Metanephros (tissue), 1 donor: ENCODE results near the gene ZNF260. TPM values are rescaled to one million over a fixed set of nuclear protein-coding genes. Genes with fewer than 3 reads are reported as not detected.

Experiments used
- total RNA-seq: library from RNA; depleted of rRNA; stranded (reverse); fragments of >200 nt; gene quantifications from one replicate; pipeline ENCODE4 v1.2.3, GENCODE V29; 2014

Gene ZNF260
- 90.9 TPM for total RNA-seq

DNA sequence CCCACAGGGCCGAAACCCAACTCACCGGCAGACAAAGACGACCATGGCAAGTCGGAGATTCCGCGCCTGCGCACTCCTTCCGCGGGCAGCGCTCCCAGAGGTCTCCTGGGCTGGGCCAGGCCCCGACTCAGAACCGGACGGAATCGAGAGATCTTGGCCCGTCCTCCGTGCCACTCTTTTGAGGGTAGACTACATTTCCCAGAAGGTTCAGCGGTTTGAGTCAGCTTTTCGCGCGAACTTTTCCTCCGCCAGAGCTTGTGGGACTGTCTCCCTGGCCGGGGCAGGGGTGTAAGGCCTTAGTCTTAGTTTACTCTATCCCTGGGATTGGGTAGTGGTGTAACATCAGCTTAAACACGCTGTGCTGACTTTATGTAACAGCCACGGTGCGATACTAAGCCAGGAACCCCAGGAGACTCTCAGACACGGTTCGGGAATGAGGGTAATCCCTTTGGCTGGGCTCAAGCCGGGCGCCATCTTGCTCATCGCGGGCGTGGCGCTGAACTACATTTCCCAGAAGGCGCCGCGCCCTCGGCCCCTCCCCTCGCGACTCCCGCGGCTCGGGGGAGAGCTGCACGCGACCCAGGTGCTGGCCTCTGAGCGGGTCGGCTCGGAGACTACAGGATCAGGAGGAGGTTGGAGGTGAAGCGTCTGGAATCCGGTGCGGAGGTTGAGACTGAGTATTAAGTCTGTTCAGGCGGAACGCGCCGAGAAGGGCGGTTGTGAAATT is at the start of gene ZNF260:
Gene ZNF260, minus strand, starts transcription at position 78 of the 727 bp plus-strand sequence. CDS start 13,033 bp downstream, outside the sequence.

DNA sequence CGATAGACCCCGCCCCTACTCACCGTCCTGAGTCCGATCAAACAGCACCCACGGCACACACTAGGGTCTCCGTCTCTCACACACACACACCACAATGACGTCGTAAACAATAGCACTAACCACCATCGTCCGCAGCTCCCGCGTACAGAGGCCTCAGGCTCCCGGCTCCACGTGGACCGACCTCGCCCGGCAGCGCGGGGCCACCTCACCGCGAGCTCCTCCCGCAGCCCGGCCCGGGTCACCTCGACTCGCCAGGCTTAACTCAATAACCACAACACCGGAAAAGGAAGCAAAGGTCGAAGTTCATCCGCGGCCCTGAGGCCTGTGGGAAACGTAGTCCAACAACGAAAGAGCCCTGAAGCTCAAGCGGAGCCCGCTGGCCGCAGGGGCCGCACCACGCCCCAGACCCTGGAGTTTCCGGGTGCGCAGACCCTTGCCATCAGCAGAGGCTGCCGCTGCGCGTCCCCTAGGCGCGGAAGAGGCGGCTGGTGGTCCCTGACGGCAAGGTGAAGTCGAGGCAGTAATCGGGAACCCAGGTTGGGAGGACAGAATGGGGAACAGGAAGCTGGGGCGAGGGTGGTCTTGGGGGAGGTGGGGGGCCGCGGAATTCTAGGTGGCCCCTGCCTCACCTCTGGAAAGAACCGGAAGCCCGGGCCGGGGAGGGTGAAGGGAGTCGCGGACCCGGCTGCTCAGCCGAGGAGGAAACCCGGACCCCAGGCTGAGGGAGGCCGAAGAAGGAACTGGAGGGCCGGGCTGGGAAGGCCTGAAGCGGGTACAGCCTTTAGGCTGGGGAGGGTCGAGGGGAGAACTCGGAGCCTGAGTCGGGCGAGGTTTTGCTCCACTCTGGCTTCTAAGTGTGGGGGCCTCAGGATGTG is 45.2 kb upstream of the ZNF260 start, which contains the start of gene ZNF529:
Gene ZNF529, minus strand, starts transcription at position 273 of the 875 bp plus-strand sequence. CDS start 946 bp downstream, outside the sequence.

DNA sequence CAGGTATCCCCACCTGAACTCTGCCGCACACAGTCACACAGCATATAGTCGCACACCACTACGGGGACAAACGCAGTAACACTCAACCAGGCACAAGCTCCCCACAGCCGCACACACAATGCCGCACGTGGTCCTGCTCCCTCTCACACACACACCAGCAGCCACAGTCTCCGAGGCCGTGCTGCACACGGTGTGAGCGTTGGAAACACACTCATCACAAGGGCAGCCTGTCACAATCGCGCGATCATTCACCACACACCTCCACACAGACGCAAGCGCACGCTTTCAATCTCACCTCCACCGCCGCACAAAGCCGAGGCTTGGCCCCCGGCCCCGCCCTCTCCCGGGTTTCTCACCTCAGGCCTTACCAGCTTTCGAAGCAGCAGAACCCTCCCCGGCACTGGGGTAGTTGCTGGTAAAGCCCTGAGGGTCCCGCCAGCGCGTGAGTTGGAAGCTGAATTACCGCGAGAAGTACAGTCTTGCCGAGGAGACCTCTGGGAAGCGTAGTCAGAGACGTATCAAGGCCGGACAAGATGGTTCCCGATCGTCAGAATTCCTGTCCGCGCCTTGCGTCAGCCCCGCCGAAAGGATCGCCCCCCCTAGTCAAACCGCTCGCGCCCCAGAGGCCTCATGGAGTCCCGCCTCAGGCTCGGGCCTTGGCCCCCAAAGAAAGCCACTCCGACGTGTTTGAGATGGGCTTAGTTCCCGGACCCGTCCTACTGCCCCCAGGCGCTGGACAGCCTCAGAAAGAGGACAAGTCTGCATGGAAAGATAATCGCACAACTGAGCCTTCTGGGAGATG is 38.8 kb downstream of the ZNF260 start, which contains the start of gene ZNF566:
Gene ZNF566, minus strand, starts transcription at position 444 of the 802 bp plus-strand sequence. CDS start 13,004 bp downstream, outside the sequence.

Other genes starting within 250 kb of the ZNF260 start
- 14.7 TPM for gene ZFP14, start 149.1 kb downstream of the ZNF260 start, total RNA-seq
- 10.9 TPM for gene ZFP82, start 109.6 kb downstream of the ZNF260 start, total RNA-seq
- 17.3 TPM for gene ZNF566, start 38.7 kb downstream of the ZNF260 start, total RNA-seq
- gene ZNF529, start 45.0 kb upstream of the ZNF260 start, total RNA-seq: 18.4 TPM
- 14.8 TPM for gene ZNF382, start 77.0 kb upstream of the ZNF260 start, total RNA-seq
- gene ZNF461, start 138.6 kb upstream of the ZNF260 start, total RNA-seq: 7.4 TPM
- gene ZNF567, start 159.3 kb upstream of the ZNF260 start, total RNA-seq: 13.2 TPM
- 8.2 TPM for gene ZNF850, start 244.5 kb upstream of the ZNF260 start, total RNA-seq